ENCODE measurements around the gene CAPN10. TPM values are rescaled to one million over a fixed set of nuclear protein-coding genes. Genes with fewer than 3 reads are reported as not detected.

Gene CAPN10
- total RNA-seq, 1 experiment from 2014 or later = 47.4 TPM

- no peak overlapping the region for H2AFZ ChIP-seq (ENCODE audit: low read length)
- H3K27me3 ChIP-seq (ENCODE audit: insufficient read depth, low read length) = no peaks in the 10 kb centered on the region
- DNase-seq = no peak
- WGBS (ENCODE audit: extremely low coverage, insufficient read length, low lambda C conversion rate) = no CpG with 5 or more reads among the region's 12 CpGs
- no peak overlapping the region for H3T11ph ChIP-seq (ENCODE audit: low read length)
- TF ChIP-seq CTCF (conservative IDR thresholded peaks at IDR 0.05) = no peak
- no peak overlapping the region for H3K4me2 ChIP-seq (ENCODE audit: insufficient read depth, insufficient read length, low read length)
- H2BK5ac ChIP-seq (ENCODE audit: insufficient read length, low read length) = no peak overlapping the region
- Mint-ChIP-seq H3K4me3 (no peak overlapping the region), H3K9me3 (no peaks in the 10 kb centered on the region), H3K27ac (no peak overlapping the region), H3K36me3 (ENCODE audit: insufficient read depth in 1 of 3, low read depth in 3 of 3) (no peaks in the 10 kb centered on the region; a peak in 3 of 7 replicates), H3K27me3 (ENCODE audit: low read depth) (no peaks in the 10 kb centered on the region), H3K4me1 (peaks cover 7 to 16% of the 10 kb centered on the region in 2 experiments)
- no peaks in the 10 kb centered on the region for H3K4me1 ChIP-seq (ENCODE audit: insufficient read depth, low read length)
- H2BK20ac ChIP-seq (ENCODE audit: low read depth, low read length, poor library complexity, severe bottlenecking) = no peak overlapping the region
- H2BK120ac ChIP-seq (ENCODE audit: low read depth, low read length, poor library complexity, severe bottlenecking) = no peak overlapping the region
- no peak overlapping the region for H2BK15ac ChIP-seq (ENCODE audit: low read depth, low read length)
- H3K14ac ChIP-seq (ENCODE audit: insufficient read depth, low read length) = no peak overlapping the region
- H3K23me2 ChIP-seq (ENCODE audit: insufficient read length, low read depth, low read length, poor library complexity, severe bottlenecking) = no peaks in the 10 kb centered on the region
- no peak overlapping the region for H4K5ac ChIP-seq (ENCODE audit: insufficient read length, low read depth, low read length)
- H2AK5ac ChIP-seq (ENCODE audit: insufficient read length, low read length) = no peak overlapping the region
- no peaks in the 10 kb centered on the region for H3K9me3 ChIP-seq (ENCODE audit: control insufficient read depth, low read depth, low read length)
- H3K18ac ChIP-seq (ENCODE audit: insufficient read length, low read depth, low read length) = no peak overlapping the region
- H3K9ac ChIP-seq (ENCODE audit: extremely low read depth, insufficient read length, low read length) = no peak overlapping the region
- H3K56ac ChIP-seq (ENCODE audit: insufficient read length, low read depth, low read length) = no peak overlapping the region
- no peak overlapping the region for H3K4ac ChIP-seq (ENCODE audit: low read depth, low read length)
- no peak overlapping the region for H3K23ac ChIP-seq (ENCODE audit: insufficient read length, low read depth, low read length)
- no peak overlapping the region for H4K8ac ChIP-seq (replicated peaks; ENCODE audit: insufficient read length, low read depth, low read length)
- no peak overlapping the region for H3K27ac ChIP-seq (ENCODE audit: insufficient read length, low read depth, low read length)
- no peak overlapping the region for H2BK12ac ChIP-seq (ENCODE audit: insufficient read length, low read depth, low read length)
- H4K20me1 ChIP-seq (ENCODE audit: control insufficient read depth, insufficient read depth, insufficient read length) = no peaks in the 10 kb centered on the region
- no peaks in the 10 kb centered on the region for H3K79me1 ChIP-seq (ENCODE audit: insufficient read depth, low read depth, low read length, poor library complexity, severe bottlenecking)
- H4K91ac ChIP-seq (ENCODE audit: insufficient read length, low read depth, low read length) = no peak overlapping the region
- H3K79me2 ChIP-seq (ENCODE audit: insufficient read depth, low read length) = no peaks in the 10 kb centered on the region
Measured at GRCh38 chr2:240579071-240579762, 7.3 kb upstream of the CAPN10 start.
